GM21515 (cell line): ENCODE data around the gene PRX.
A peak's percentile ranks its signal among the peaks of the same experiment; 100 is the strongest.
"Not testable (repeated sequence)": the region's sequence is repeated elsewhere in the genome, so short reads cannot be mapped to it uniquely, and the experiment has no call there.

ENCODE experiments used
- ATAC-seq: cut with Tn5 transposase; IDR thresholded peaks from one replicate; pipeline ENCODE4 v1.9.1; 2021; ENCODE audit not compliant: unreplicated experiment

PRX gene, protein sequence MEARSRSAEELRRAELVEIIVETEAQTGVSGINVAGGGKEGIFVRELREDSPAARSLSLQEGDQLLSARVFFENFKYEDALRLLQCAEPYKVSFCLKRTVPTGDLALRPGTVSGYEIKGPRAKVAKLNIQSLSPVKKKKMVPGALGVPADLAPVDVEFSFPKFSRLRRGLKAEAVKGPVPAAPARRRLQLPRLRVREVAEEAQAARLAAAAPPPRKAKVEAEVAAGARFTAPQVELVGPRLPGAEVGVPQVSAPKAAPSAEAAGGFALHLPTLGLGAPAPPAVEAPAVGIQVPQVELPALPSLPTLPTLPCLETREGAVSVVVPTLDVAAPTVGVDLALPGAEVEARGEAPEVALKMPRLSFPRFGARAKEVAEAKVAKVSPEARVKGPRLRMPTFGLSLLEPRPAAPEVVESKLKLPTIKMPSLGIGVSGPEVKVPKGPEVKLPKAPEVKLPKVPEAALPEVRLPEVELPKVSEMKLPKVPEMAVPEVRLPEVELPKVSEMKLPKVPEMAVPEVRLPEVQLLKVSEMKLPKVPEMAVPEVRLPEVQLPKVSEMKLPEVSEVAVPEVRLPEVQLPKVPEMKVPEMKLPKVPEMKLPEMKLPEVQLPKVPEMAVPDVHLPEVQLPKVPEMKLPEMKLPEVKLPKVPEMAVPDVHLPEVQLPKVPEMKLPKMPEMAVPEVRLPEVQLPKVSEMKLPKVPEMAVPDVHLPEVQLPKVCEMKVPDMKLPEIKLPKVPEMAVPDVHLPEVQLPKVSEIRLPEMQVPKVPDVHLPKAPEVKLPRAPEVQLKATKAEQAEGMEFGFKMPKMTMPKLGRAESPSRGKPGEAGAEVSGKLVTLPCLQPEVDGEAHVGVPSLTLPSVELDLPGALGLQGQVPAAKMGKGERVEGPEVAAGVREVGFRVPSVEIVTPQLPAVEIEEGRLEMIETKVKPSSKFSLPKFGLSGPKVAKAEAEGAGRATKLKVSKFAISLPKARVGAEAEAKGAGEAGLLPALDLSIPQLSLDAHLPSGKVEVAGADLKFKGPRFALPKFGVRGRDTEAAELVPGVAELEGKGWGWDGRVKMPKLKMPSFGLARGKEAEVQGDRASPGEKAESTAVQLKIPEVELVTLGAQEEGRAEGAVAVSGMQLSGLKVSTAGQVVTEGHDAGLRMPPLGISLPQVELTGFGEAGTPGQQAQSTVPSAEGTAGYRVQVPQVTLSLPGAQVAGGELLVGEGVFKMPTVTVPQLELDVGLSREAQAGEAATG (N-terminal part only)

GRCh38 chr19:40413291-40413845, at the start of gene PRX:
Gene PRX, minus strand, starts transcription at chr19:40413378. Its CDS starts 5,446 bp downstream, at chr19:40407932.
- ATAC-seq: no peak

GRCh38 chr19:40461669-40462221, 48.6 kb upstream of the PRX start:
- ATAC-seq: no peak

- no peak for ATAC-seq
These were observed 47.0 kb upstream of the PRX start for GRCh38 chr19:40460185-40460584.

GRCh38 chr19:40458597-40458974, 45.4 kb upstream of the PRX start:
- no peak for ATAC-seq

DNA sequence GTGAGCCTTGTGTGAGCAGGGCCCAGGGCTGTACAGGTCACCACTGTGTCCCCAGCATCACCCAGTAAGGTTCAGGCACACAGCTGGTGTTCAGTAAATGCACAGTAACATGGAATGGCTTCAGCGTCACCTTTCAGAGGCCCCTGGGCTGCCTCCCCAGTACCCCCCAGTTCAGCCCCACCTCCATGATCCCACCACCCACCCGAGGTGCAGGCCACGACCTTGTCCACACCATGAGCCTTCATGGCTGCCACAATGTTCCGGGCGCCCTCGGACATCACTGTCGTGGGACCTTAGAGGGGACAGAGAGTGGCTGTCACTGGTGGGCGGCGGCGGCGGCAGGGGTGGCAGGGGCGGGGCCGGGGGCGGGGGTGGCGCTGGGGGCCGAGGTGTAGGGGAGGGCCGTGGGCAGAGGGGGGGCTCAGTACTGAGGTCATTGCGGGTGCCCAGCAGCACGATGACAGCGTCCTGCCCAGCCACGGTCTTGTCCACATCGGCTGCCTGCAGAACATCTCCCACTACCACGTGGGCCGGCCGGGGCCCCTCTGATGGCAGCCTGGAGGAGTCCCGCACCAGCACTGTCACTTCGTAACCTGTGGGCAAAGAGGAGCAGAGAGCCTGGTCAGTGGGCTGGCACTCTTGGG, 44.9 kb upstream of the PRX start:
- no peak for ATAC-seq

GRCh38 chr19:40457048-40457447, 43.9 kb upstream of the PRX start:
- ATAC-seq: no peak

DNA sequence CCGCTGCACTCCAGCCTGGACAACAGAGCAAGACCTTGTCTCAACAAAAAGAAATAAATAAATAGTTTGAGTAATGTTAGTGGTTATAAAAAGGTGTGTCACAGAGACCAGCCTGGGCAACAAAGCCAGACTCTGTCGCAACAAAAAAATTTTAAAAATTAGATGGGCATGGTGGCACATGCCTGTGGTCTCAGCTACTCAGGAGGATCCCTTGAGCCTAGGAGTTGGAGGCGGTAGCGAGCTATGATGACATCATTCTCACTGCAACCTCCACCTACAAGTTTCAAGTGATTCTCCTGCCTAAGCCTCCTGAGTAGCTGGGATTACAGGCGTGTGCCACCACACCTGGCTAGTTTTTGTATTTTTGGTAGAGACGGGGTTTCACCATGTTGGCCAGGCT, 40.8 kb upstream of the PRX start:
- ATAC-seq: not testable (repeated sequence)

DNA sequence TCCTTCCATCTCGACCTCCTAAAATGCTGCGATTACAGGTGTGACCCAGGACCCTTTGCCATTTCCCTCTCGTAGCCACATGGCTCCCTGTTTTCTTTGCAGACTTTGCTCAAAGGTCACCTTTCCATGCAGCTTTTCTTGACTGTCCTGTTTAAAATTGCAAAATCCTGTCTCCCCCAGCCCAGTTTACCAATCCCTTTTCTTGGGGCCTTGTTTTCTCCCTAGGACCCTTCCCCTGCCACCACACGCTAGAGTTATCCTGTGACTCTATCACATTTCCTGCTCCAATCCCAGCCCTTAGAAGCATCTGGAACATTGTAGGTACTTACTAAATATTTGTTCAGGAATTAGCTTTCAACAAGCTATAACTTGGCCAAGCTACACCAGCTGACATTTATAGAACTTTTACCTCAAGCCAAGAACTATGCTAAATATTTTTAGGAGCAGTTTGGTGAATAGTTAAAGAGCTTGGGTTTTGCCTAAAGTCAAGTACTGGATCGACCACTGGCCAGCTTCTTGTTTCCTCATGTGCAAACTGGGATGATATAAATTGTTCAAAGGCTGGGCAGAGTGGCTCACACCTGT, 40.1 kb upstream of the PRX start:
- no peak for ATAC-seq

GRCh38 chr19:40452016-40452415, 38.8 kb upstream of the PRX start:
- ATAC-seq: no peak

DNA sequence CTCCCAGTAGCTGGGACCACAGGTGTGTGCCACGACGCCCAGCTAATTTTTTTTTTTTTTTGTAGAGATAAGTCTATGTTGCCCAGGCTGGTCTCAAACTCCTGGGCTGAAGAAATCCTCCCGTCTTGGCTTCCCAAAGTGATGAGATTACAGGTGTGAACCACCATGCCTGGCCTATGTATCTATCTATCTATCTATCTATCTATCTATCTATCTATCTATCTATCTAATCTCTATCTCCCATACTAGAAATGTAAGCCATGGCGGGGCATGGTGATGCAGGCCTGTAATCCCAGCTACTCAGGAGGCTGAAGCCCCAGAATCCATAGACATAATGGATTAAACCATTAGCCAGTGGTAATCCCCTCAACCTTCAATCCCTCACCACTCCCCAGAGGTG, 37.5 kb upstream of the PRX start:
- no peak for ATAC-seq

- ATAC-seq: no peak
These were observed 36.3 kb upstream of the PRX start for GRCh38 chr19:40449506-40449905.

DNA sequence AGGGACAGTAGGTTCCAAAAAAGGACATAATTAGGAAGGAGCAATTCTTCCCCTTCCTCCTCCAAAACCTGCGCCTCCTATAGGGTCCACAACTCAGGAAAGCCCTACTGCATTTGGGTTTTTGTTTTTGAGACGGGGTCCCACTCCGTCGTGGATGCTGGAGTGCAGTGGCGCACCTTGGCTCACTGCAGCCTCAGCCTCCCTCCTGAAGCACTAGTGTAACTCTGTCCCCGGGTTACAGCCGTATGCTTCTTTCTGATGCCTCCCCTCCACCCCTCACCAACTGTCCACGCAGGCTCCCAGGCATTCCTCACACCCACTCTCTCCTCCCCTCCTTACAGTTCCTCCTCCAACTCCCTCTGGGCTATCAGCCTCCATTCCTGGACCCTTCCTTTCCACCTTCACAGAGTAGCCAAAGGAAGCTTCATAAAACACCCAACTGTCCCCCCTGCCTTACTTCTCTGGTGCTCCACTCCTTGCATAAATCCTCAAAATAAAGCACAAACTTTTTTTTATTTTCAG, 33.1 kb upstream of the PRX start:
- no peak for ATAC-seq

DNA sequence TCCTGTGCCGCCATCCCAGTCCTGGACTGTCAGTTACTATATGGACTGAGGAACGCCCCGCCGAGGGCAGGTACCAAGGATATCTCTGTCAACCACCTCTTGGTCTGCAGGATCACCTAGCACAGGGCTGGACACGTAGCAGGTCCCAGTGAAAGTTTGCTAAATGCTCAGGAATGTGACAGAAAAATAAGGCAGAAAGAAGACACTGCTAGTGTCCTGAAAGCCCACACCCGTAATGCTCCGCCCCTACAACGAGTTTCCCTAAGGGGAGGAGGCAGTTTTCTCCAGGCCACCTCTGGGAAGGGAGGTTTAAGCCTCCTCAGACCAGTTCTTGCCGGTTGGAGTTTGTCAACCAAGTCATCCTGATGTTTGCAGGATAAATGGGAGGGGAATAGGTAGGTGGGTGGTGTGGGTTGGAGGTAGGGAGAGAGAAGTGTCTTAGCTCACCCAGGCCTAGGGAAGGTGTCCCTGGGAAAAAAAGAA, 32.6 kb upstream of the PRX start:
- ATAC-seq: no peak

DNA sequence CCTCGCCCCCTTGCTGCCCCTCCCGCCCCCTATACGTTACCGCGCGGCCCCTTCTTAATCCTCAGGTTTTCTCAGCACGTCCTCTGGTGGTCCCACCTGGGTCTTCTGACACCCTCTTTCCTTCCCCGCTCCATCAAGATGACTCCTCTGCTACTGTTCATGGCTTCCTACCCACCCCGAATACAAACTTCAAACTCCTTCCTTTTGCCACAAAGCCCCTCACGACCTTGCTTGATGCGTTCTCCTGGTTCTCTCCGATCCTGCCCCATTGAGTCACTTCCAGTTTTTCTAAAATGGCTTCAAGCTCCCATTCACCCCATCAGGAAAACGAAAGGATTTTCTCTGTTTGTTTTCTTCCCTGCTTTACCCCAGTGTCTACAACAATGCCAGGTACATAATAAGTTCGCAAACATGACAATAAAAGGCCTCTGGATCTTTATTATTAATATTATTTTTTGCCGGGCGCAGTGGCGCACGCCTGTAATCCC, 31.7 kb upstream of the PRX start:
- ATAC-seq: no peak

- ATAC-seq: peak; percentile 61
These were observed 31.0 kb upstream of the PRX start, which contains the start of gene SERTAD3 for GRCh38 chr19:40444000-40444824. Gene SERTAD3, minus strand, starts transcription at chr19:40444335. Its CDS starts 2,255 bp downstream, at chr19:40442080.

DNA sequence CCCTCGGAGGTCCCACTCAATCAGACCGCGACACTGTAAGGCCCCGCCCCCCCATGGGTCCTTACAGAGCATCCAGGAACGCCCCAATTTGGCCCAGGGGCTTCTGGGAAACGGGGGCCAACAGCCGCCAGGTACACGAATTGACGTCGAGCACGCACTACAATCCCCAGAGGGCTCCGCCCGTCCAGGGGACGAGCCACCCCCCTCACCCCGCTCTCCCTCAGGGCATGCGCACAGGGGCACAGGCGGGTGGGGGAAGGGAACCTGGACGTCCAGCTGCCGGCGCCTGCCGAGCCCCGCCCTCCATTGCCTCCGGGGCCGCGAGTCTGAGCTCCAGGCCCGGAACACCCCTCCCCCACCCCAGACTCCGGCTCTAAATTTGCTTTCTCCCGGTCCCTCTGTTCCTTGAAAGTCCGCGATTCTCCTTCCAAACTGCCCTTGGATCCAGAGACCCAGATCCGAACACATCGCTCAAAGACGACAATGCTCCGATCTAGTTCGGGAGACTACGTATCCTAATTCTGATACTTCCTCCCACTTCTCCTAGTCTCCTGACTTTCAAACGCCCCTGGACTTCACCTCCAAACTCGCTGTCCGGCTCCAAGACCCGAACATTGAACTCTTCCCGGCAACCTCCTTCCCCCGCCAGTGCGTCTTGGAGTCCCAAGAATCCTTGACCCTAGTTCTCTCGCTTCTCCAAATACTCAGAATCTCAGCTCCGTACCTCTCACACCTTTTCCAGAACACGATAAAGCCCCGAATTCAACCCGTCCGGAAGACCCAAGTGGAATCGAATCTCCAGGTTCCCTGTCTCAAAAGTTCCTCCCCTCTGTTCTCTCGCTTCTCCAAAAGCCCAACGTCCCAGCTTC, 30.2 kb upstream of the PRX start:
- peak; percentile 57 for ATAC-seq
